Measurements from ENCODE around the gene SPATA20. TPM values are rescaled to one million over a fixed set of nuclear protein-coding genes. Genes with fewer than 3 reads are reported as not detected.
A peak's percentile ranks its signal among the peaks of the same experiment; 100 is the strongest.

SPATA20 gene
- total RNA-seq, 1 donor from 2014 or later: 52.3 TPM

GRCh38 chr17:50594128-50594823 is 47.3 kb downstream of the SPATA20 start:
- no peaks in the 10 kb centered on the region for H3K36me3 Mint-ChIP-seq (ENCODE audit: low read depth)
- ChIA-PET CTCF (no interaction called here), POLR2A (no interaction called here)
- intact Hi-C loops (cut with micrococcal nuclease): no loop called here
- H3K4me3 Mint-ChIP-seq: no peak overlapping the region
- peak overlapping the region; percentile 56 for H3K27ac Mint-ChIP-seq
- DNase-seq (no peak), ATAC-seq (ENCODE audit: low read depth) (no peak)
- H3K9me3 Mint-ChIP-seq: no peaks in the 10 kb centered on the region
- no peak for TF ChIP-seq CTCF (IDR thresholded peaks at IDR 0.05)
- peaks cover 4% of the 10 kb centered on the region for H3K4me1 Mint-ChIP-seq
- peaks cover 4% of the 10 kb centered on the region for H3K27me3 Mint-ChIP-seq

GRCh38 chr17:50594892-50595291 is 47.9 kb downstream of the SPATA20 start:
- Mint-ChIP-seq H3K4me1 (peaks cover 4% of the 10 kb centered on the region), H3K4me3 (no peak overlapping the region), H3K27ac (no peak overlapping the region), H3K9me3 (no peaks in the 10 kb centered on the region), H3K27me3 (peaks cover 4% of the 10 kb centered on the region), H3K36me3 (ENCODE audit: low read depth) (no peaks in the 10 kb centered on the region)
- TF ChIP-seq CTCF (IDR thresholded peaks at IDR 0.05): no peak
- POLR2A ChIA-PET: no interaction called here
- DNase-seq (no peak), ATAC-seq (ENCODE audit: low read depth) (no peak)
- intact Hi-C loops (cut with micrococcal nuclease): no loop called here
- CTCF ChIA-PET: no interaction called here

- no peak for ATAC-seq (ENCODE audit: low read depth)
- ChIA-PET CTCF (no interaction called here), POLR2A (no interaction called here)
- intact Hi-C loops (cut with micrococcal nuclease): no loop called here
- H3K9me3 Mint-ChIP-seq: no peaks in the 10 kb centered on the region
- no peaks in the 10 kb centered on the region for H3K36me3 Mint-ChIP-seq (ENCODE audit: low read depth)
- DNase-seq: no peak
- peaks cover 4% of the 10 kb centered on the region for H3K4me1 Mint-ChIP-seq
- no peak for TF ChIP-seq CTCF (IDR thresholded peaks at IDR 0.05)
- peaks cover 8% of the 10 kb centered on the region for H3K27me3 Mint-ChIP-seq
- no peak overlapping the region for H3K4me3 Mint-ChIP-seq
- H3K27ac Mint-ChIP-seq: no peak overlapping the region
Observed at GRCh38 chr17:50596191-50597037, 49.4 kb downstream of the SPATA20 start.

- CTCF ChIA-PET: no interaction called here
Observed at GRCh38 chr17:50598487-50598886, 51.5 kb downstream of the SPATA20 start.

More at GRCh38 chr17:50598487-50598886, 51.5 kb downstream of the SPATA20 start:
- no peak overlapping the region for H3K27ac Mint-ChIP-seq
- H3K4me3 Mint-ChIP-seq: no peak overlapping the region
- peak; percentile 34 for ATAC-seq (ENCODE audit: low read depth)
- intact Hi-C loops (cut with micrococcal nuclease): no loop called here
- H3K4me1 Mint-ChIP-seq: peaks cover 4% of the 10 kb centered on the region
- no peaks in the 10 kb centered on the region for H3K36me3 Mint-ChIP-seq (ENCODE audit: low read depth)
- peaks cover 18% of the 10 kb centered on the region for H3K27me3 Mint-ChIP-seq
- DNase-seq: no peak
- POLR2A ChIA-PET: no interaction called here
- H3K9me3 Mint-ChIP-seq: no peaks in the 10 kb centered on the region
- TF ChIP-seq CTCF (IDR thresholded peaks at IDR 0.05): no peak
